Measurements from ENCODE around the gene NRXN3. TPM values are rescaled to one million over a fixed set of nuclear protein-coding genes. Genes with fewer than 3 reads are reported as not detected.

NRXN3 gene
- polyA plus RNA-seq, 1 donor (not counting 4 experiments of a cell fraction or from before 2014, with no cell fraction given), result 0.89 TPM

DNA sequence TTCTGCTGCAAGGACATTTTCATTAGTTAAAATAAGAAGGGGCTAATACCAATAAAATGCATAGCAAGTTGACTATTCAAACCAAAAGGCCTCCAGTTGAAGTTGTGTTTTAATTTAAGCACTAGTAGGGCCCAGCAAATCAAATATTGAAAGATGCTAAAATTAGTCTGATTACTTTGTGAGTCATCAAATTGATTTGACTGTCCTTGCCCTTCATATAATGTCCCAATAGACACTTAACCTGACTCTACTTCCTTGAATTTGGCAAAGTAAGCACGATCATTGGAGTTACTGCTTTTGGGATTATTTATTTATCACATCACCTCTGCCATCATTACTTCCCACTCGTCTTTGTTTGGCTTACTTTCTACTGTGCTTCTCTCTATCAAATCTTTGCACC, 1242.6 kb downstream of the NRXN3 start:
- no peaks in the 10 kb centered on the region for H3K9me1 ChIP-seq (ENCODE audit: control insufficient read depth, extremely low read depth, insufficient read depth, low read length)
- no peak overlapping the region for H2AFZ ChIP-seq (ENCODE audit: control insufficient read depth, low read length)
- H3K79me2 ChIP-seq (ENCODE audit: control insufficient read depth, insufficient read depth, low read length), result no peaks in the 10 kb centered on the region
- no peaks in the 10 kb centered on the region for H3K27me3 ChIP-seq (ENCODE audit: control insufficient read depth, extremely low read depth, insufficient read depth, low read length)
- TF ChIP-seq EZH2 (IDR thresholded peaks at IDR 0.05; ENCODE audit: low read length) (no peak), CTCF (optimal IDR thresholded peaks at IDR 0.05 in 1 of 3, IDR thresholded peaks at IDR 0.05 in 1 of 3, conservative IDR thresholded peaks at IDR 0.05 in 1 of 3; ENCODE audit: extremely low read depth in 1 of 3, insufficient read depth in 2 of 3, low read length in 3 of 3) (no peak)
- FAIRE-seq, result no peak
- no peaks in the 10 kb centered on the region for H4K20me1 ChIP-seq (ENCODE audit: control insufficient read depth, extremely low read depth, insufficient read depth, low read length)
- dilution Hi-C loops (cut with MboI; ENCODE audit: extremely low pct_ligation_motif_present, low sequenced_read_pairs), result no loop called here
- no peak overlapping the region for H3K4me2 ChIP-seq (ENCODE audit: control insufficient read depth, extremely low read depth, insufficient read depth, low read depth, low read length)
- no peak overlapping the region for H3K4me3 ChIP-seq (ENCODE audit: control insufficient read depth in 2 of 3, extremely low read depth in 1 of 3, insufficient read depth in 2 of 3, low read depth in 1 of 3, low read length in 3 of 3)
- no peaks in the 10 kb centered on the region for H3K9me3 ChIP-seq (ENCODE audit: control insufficient read depth, low read depth, low read length)
- no peak for DNase-seq (ENCODE audit: low read depth, low spot score)
- H3K4me1 ChIP-seq (ENCODE audit: control insufficient read depth, extremely low read depth, insufficient read depth, low read length), result peaks cover 12% of the 10 kb centered on the region
- H3K9ac ChIP-seq (ENCODE audit: control insufficient read depth, extremely low read depth, insufficient read depth, low read length), result no peak overlapping the region
- H3K36me3 ChIP-seq (ENCODE audit: control insufficient read depth in 2 of 2, extremely low read depth in 1 of 2, insufficient read depth in 2 of 2, low read length in 2 of 2), result no peaks in the 10 kb centered on the region
- no peak overlapping the region for H3K27ac ChIP-seq (ENCODE audit: control insufficient read depth, insufficient read depth, low read length)

DNA sequence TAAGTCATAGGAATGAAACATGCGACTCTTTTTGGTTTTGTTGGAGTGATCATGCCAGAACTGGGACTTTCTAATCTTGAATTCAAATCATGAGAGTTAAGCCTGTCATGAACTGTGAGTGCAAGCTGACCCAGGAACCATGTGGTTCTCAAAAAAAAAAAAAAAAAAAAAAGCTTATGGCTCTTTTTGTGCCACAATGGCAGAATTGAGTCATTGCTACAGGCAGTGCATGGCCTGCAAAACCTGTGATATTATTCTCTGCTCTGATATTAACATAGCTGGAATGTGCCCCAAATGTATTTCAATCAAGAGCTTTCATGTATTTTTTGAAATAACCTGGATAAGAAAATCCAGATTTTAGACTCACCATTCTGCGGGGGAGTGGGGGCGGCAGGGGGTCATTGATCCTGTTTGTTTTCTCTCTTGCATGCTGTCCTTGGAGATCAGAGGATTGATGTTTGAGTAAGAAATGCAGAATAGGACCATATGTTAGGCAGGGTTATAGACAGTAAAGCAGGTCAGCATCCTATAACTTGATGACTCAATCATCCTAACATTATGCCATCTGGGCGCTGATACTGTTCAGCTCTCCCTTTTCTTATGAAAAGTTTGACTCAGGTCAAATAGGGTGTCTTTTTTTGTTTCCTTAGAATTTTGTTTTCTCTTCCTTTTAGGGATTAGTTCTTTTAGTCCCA, 1243.7 kb downstream of the NRXN3 start:
- Histone ChIP-seq H3K27ac (ENCODE audit: control insufficient read depth, insufficient read depth, low read length) (no peak overlapping the region), H3K9me1 (ENCODE audit: control insufficient read depth, extremely low read depth, insufficient read depth, low read length) (no peaks in the 10 kb centered on the region), H3K27me3 (ENCODE audit: control insufficient read depth, extremely low read depth, insufficient read depth, low read length) (no peaks in the 10 kb centered on the region), H3K4me1 (ENCODE audit: control insufficient read depth, extremely low read depth, insufficient read depth, low read length) (peaks cover 12% of the 10 kb centered on the region), H4K20me1 (ENCODE audit: control insufficient read depth, extremely low read depth, insufficient read depth, low read length) (no peaks in the 10 kb centered on the region), H2AFZ (ENCODE audit: control insufficient read depth, low read length) (no peak overlapping the region), H3K9ac (ENCODE audit: control insufficient read depth, extremely low read depth, insufficient read depth, low read length) (no peak overlapping the region), H3K79me2 (ENCODE audit: control insufficient read depth, insufficient read depth, low read length) (no peaks in the 10 kb centered on the region), H3K36me3 (ENCODE audit: control insufficient read depth in 2 of 2, extremely low read depth in 1 of 2, insufficient read depth in 2 of 2, low read length in 2 of 2) (no peaks in the 10 kb centered on the region), H3K9me3 (ENCODE audit: control insufficient read depth, low read depth, low read length) (no peaks in the 10 kb centered on the region), H3K4me2 (ENCODE audit: control insufficient read depth, extremely low read depth, insufficient read depth, low read depth, low read length) (no peak overlapping the region), H3K4me3 (ENCODE audit: control insufficient read depth in 2 of 3, extremely low read depth in 1 of 3, insufficient read depth in 2 of 3, low read depth in 1 of 3, low read length in 3 of 3) (no peak overlapping the region)
- DNase-seq (ENCODE audit: low read depth, low spot score) (no peak), FAIRE-seq (no peak)
- dilution Hi-C loops (cut with MboI; ENCODE audit: extremely low pct_ligation_motif_present, low sequenced_read_pairs), result no loop called here
- no peak for TF ChIP-seq EZH2 (IDR thresholded peaks at IDR 0.05; ENCODE audit: low read length)
- no peak for TF ChIP-seq CTCF (optimal IDR thresholded peaks at IDR 0.05 in 1 of 3, IDR thresholded peaks at IDR 0.05 in 1 of 3, conservative IDR thresholded peaks at IDR 0.05 in 1 of 3; ENCODE audit: extremely low read depth in 1 of 3, insufficient read depth in 2 of 3, low read length in 3 of 3)
